Neural cell (in vitro differentiated cells): Measurements from ENCODE around the gene ENDOV.

Experiments
- EP300 ChIP-seq: fragments of 450-650 bp; conservative IDR thresholded peaks from 2 replicates; pipeline ENCODE4 v1.6.1; 2014; ENCODE audit warnings: antibody characterized with exemption, mild to moderate bottlenecking, moderate library complexity; ENCODE audit not compliant: poor library complexity, severe bottlenecking
- EZH2 ChIP-seq: fragments of 200-600, 300-800 bp; shearing (Covaris generic), sonication (generic); IDR thresholded peaks from 2 replicates; pipeline ENCODE4 v1.6.1; 2014; ENCODE audit warnings: antibody characterized with exemption, low read length, borderline replicate concordance, mild to moderate bottlenecking; ENCODE audit not compliant: insufficient read depth, poor library complexity, severe bottlenecking
- MXI1 ChIP-seq: fragments of 450-650 bp; conservative IDR thresholded peaks from 2 replicates; pipeline ENCODE4 v1.6.1; 2014; ENCODE audit warnings: antibody characterized with exemption, mild to moderate bottlenecking; ENCODE audit not compliant: poor library complexity, severe bottlenecking
- RAD21 ChIP-seq: fragments of 450-650 bp; conservative IDR thresholded peaks from 2 replicates; pipeline ENCODE4 v1.6.1; 2014; ENCODE audit warnings: antibody characterized with exemption, mild to moderate bottlenecking, moderate library complexity
- TF ChIP-seq, protein P1 (sequence below): fragments of 450-650 bp; IDR thresholded peaks from 2 replicates; pipeline ENCODE4 v1.5.1; 2014; ENCODE audit warnings: antibody characterized with exemption, mild to moderate bottlenecking, moderate library complexity; ENCODE audit not compliant: poor library complexity, severe bottlenecking

GRCh38 chr17:80397034-80397387 lies 18.0 kb upstream of the ENDOV start:
- TF ChIP-seq EZH2 (no peak), RAD21 (no peak), MXI1 (no peak), EP300 (no peak)
- TF ChIP-seq, protein P1, sequence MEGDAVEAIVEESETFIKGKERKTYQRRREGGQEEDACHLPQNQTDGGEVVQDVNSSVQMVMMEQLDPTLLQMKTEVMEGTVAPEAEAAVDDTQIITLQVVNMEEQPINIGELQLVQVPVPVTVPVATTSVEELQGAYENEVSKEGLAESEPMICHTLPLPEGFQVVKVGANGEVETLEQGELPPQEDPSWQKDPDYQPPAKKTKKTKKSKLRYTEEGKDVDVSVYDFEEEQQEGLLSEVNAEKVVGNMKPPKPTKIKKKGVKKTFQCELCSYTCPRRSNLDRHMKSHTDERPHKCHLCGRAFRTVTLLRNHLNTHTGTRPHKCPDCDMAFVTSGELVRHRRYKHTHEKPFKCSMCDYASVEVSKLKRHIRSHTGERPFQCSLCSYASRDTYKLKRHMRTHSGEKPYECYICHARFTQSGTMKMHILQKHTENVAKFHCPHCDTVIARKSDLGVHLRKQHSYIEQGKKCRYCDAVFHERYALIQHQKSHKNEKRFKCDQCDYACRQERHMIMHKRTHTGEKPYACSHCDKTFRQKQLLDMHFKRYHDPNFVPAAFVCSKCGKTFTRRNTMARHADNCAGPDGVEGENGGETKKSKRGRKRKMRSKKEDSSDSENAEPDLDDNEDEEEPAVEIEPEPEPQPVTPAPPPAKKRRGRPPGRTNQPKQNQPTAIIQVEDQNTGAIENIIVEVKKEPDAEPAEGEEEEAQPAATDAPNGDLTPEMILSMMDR, result no peak
